GM19467 (cell line): ENCODE measurements around the gene OCA2.

Source experiments
- ATAC-seq: cut with Tn5 transposase; IDR thresholded peaks from one replicate; pipeline ENCODE4 v1.9.1; 2021; ENCODE audit warnings: mild to moderate bottlenecking, moderate library complexity; ENCODE audit not compliant: unreplicated experiment

OCA2 gene

DNA sequence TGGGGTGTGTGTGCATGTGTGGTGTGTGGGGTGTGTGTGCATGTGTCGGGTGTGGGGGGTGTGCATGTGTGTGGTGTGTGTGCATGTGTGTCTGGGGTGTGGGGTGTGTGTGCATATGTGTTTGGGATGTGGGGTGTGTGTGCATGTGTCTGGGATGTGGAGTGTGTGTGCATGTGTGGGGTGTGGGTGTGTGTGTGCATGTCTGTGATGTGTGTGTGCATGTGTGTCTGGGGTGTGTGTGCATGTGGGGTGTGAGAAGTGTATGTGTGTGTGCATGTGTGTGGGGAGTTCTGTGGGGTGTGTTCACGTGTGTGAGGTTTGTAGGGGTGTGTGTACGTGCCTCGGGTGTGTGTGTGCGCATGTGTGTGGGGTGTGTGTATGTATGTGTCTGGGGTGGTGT is 6.7 kb upstream of the OCA2 start:
- ATAC-seq, result no peak

DNA sequence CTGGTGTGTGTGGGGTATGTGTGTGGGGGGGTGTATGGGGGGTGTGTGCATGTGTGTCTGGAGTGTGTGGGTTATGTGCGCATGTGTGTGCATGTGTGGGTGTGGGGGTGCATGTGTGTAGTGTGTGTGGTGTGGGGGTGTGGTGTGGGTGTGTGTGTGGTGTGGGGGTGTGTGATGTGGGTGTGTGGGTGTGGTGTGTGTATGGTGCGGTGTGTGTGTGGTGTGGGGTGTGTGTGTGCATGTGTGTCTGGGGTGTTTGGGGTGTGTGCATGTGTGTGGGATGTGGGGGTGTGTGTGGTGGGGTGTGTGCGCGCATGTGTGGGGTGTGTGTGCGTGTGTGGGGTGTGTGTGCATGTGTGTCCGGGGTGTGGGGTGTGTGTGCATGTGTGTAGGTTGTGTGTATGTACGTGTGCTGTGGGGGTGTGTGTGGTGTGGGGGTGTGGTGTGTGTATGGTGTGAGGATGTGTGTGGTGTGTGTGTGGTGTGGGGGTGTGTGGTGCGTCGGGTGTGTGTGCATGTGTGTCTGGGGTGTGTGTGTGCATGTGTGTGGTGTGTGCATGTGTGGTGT is 6.2 kb upstream of the OCA2 start:
- no peak for ATAC-seq

DNA sequence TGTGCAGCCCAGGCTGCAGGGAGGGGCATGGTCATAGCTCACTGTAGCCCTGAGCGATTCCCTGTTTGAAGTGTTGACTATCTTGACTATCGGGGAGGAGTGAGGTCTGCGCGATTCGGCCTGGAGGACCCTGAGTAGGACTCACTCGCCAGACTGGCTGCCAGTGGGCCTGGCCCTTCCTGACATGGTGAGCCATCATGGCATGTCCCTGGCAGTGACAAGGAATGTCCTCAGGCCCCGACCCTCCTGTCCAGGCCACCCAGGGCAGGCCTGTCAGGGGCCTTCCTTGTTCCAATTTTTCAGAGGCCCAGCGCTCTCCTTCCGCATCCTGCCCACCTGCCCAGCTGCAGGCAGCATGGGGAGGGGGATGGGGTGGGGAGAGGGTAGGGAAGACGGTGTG is 5.2 kb upstream of the OCA2 start:
- ATAC-seq, result no peak

DNA sequence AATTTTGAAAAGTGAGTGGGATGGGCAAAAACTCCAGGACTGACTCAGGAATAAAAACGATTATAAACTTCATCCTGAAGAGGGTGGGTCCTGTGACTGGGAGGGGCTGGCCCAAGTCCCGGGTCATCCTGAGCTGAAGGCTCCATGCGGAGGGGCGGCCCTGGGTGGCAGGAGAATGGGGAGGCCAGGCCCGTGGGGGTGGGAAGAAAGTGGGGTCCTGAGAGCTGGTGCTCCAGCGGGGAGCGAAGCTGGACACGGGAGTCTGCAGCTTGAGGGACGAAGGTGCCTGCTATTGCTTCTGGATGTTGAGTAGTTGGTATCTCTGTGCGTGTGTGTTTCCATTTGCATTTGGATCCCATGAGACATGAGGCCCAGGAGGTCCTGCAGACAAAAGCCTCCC is 4.7 kb upstream of the OCA2 start:
- no peak for ATAC-seq

DNA sequence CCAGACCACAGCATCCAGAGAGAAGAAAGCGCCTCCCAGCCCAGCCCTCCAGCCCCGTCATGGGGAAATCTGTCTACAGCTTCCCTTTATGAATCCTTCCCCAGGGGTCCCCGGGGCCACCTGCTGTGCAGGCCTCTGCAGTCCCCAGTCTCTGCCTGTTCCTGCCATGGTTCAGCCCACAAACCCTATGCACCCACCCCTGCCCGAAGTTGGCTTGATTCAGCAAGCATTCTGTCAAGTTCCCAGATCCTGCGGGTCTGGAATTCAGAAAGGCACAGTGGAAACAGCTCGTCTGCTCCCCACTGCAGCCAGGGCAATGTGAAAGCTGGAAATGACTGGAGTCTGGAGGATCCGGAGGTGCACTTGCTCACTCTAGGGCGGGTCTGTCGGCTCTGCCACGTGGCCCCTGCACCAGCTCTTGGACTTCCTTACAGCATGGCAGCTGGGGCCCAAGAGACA is 2.9 kb upstream of the OCA2 start:
- ATAC-seq, result no peak

DNA sequence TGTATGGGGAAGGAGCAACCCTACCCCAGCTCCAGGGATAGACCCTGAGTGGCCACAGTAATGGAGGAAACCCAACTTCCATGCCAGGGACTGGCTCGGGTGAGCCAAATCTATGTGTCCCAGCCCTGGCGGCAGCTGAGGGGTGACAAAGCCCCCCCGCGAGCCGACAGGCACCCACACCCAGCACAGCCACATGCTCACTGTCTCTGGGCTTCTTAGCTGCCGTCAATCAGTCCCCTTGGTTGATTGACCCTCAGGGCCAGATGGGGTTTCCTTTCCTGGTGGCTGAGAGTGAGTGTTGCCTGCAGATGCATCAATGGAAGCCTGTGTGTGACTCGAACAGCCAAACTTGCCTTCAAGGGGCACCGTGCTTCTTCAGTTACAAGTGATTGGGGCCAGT is 2.1 kb upstream of the OCA2 start:
- no peak for ATAC-seq

DNA sequence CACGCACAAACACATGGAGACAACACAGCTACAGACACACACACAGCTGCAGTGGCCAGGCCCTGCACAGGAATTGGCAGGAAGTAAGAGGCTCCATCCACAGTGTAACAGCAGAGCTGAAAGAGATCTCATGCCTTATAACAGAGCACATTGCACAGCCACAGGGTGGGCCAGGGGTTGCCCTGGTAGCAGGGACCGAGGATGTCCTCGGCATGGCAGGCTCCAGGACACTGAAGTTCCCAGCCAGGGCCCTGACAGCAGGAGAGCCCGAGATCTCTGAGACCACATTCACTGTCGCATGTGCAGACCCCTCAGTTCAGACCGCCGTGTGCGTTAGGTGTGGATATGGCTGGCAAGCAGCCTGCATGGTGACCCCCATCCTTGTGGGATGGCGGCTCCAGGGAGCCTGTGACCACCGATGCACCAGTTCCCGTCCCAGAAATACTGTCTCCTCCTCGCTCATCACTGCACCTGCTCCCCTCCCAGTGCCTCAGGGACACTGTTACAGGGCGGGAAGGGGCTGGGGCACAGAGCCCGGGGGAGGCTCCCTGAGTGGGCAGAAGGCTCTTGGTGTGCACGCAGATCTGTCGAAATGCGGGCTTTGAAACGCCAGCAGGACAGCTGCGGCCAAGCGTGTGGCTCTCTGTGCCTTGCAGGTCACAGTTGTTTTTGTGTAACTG is 1.5 kb upstream of the OCA2 start:
- ATAC-seq, result no peak

DNA sequence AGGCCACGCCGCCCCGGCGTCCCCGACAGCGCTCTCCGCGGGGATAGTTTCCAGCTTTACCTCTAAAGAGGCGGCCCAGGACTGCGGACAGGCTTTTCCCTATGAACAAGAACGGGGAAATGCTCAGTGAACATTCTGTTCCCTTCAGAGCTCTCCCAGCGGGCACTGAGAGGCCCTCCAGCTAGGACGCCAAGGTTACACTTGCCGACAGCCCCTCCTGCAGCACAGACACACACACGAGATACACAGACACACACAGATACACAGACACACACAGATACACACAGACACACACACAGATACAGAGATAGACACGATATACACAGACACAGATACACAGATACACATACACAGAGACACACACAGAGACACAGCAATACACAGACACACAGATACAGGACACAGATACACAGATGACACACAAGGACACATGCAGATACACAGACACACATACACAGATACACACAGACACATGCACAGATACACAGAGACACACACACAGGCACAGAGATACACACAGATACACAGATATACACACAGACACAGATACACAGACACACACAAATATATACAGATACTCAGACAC is 533 bp upstream of the OCA2 start:
- ATAC-seq, result no peak

DNA sequence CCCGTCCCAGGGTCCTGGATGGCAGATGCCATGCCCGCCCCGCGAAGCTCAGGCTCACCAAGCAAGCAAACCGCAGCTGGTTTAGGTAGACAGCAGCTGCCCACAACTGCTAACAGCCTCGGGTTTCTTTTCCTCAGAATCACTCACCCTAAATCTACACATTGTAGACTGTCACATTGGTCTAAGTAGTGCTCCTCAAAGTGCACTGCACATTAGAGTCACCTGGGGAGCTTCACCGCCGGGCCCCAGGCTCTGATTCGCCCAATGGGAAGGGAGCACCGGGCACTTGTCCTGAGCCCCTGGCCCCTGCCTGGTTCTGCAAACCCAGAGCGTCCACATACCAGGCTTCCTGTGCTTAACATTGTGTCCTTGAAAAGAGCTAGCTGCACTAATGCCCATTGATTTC is 752 bp downstream of the OCA2 start:
- no peak for ATAC-seq

DNA sequence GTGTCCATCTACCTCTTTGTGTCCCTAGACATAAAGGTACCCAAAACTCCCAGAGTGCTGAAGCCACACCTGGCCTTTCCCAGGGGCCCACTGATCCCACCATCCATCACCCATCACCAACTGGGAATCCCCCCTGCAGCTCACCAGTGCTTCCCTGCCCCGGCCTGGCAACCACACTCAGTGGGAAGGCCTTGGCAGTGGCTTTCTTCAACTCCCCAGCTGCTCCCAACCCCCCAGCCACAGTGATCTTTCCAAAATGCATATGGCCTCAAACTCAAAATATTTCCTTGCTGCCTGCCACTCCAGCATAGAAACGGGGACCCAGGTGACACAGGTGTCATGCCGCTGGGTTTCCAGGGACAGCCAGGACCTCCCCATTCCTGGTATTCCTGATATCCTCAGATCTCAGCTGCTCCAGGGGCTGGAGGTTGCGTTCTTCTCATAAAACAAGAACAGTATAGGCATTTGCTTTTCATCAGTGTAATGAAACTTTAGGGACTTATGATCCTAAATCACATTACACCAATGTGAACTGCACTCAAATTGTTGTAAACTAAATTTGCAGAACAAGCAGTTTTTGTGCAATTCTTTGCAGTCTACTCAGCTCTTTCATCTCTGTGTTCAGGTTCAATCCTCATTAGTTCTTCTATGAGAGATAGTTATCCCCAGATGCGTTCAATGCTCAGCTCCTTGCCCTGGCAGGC is 1.3 kb downstream of the OCA2 start:
- no peak for ATAC-seq

DNA sequence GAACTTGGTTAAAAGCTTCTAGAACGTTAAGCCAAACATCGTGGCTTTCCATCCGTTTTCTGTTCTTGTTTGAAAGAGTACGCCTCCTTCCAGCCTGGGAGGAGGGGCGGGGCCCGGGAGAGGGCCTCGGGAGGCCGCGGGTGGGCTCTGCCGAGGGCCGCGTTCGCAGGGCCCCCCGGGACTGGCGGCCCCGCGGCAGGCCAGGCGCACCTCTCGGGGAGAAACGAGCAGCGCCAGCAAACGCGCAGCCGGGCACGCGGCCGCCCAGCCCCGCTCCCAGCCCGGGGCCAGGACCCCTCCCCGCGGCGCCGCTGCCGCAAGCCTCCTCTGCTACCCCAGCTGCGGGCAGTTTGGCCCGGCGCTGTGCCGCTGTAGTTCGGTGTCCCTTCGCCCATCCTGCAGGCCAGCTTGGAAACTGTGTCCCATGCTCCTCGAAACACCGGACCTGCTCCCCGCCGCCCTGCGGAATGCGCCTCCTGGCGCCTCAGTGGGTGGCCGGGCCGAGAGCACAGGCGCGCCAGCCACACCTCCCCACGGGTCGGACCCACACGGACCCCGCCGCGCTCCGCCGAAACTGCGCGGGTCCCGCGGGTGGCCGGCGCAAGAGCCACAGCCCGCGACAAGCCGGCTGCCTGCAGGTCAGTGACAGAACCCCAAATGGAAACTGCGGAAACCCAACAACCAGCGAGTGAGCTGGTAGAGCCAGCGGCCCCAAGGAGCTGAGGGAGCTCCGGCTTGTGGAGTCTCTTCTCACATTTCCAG is 2.3 kb downstream of the OCA2 start:
- ATAC-seq, result no peak

DNA sequence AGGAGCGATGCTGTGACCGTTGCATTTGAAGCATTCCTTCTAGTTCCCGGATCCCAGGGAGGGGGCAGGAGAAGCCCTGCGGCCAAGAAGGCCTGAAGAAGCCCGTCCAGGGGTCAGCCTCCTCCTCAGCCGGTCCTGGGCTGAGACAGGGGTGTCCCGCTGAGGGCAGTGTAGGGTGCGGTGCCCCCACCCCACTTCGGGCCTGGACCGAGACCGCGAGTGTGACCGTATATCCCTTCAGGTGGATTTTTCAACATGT is 2.8 kb downstream of the OCA2 start:
- no peak for ATAC-seq

DNA sequence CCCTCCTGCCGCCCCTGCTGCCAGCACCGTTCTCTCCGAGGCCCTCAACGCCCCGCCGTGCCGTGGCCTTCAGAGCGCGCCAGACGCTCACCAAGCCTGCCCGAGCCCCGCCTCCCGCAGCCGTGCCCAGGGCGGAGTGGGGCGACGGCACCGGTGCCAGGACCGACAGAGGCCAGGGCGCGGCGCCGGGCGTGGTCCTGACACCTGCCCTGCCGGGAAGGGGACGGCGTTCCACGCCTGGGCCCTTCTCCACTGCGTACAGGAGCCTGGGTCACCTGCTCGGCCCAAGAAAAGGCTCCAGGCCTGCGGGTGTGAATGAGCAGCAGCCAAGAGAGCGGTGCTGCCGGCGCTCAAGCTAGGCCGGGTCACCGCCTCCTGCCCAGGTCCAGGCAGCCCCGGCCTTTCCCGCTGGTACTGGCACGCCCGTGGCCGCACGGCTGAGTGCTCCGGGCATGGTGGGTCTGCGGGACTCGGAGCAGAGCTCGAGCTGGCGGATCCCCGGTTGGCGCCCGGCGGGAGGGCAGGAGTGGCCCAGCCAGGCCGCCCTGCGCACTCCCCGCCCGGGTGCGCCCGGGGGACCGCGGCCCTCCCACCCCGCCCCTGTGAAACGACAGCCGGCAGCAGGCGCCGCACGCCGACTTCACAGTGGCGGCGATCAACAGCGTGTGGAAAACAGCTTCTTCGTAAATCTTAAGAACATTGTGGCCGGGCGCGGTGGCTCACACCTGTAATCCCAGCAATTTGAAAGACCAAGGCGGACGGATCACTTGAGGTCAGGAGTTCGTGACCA is 4.2 kb downstream of the OCA2 start:
- ATAC-seq, result no peak

DNA sequence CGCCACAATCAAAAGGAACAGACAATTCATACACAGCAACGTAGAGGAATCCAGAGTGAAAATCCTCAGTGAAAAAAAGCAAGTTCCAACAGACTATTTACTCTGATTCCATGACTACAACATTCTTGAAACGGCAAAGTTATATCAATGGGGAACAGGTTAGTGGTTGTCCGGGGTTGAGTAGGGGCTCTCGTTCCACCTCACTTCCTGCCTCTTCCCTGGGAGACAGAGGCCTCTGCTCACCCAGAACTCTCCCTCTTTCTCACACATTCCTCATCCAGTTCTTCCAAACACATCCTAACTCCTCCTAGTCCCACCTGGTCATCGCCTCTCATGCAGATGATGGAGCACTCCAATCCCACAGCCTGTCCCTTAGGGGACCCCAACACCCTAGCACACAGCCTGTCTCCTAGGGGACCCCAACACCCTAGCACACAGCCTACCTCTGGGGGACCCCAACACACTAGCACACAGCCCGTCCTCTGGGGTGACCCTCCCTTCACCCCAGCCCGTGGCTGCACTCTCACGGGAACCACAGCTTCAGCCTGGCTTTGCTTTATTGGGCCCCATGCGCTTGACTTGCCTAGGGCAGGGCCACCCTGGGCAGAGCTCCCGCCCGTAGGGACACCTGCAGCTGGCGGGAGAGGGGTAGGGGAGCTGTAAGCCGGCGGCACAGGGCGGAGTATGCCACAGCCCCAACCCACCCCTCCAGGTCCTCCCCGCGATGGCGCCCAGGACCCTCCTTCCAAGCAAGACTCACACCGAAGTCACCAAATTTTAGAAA is 5.2 kb downstream of the OCA2 start:
- no peak for ATAC-seq

DNA sequence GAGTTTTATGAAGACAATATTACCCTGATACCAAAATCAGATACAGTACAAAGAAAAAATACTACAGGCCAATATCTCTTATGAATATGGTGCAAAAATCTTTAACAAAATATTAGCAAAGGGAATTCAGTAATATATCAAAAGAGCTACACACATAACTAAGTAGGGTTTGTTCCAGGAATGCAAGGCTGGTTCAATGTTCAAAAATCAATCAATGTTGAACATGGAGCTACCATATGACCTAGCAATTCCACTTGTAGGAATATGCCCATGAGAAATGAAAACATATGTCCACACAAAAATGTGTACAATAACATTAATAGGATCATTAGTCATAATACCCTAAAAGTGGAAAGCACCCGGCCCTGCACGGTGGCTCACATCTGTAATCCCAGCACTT is 7.8 kb downstream of the OCA2 start:
- ATAC-seq, result no peak

DNA sequence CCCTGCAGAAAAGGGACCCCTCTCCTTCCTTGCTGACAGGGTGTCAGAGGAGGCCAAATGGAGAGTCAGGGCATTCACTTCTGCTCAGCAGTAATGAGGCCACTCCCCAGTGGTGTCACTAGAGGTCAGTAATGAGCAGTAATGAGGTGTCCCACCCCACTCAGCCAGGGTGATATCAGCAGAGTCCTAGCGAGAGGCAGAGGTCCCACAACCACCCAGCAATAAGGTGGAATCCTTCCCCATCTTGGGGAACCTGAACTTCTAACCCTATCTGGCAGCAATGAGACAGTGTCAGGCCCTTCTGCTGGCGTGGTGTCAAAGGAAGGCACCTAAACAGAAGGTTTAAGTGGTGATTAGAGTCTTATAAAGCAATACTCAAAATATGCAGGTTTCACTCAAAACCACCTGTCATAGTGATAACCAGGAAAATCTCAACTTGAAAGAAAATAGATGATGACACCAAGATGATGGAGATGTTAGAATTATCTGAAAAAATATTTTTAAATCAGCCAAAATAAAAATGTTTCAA is 12.9 kb downstream of the OCA2 start:
- peak; percentile 97 for ATAC-seq

DNA sequence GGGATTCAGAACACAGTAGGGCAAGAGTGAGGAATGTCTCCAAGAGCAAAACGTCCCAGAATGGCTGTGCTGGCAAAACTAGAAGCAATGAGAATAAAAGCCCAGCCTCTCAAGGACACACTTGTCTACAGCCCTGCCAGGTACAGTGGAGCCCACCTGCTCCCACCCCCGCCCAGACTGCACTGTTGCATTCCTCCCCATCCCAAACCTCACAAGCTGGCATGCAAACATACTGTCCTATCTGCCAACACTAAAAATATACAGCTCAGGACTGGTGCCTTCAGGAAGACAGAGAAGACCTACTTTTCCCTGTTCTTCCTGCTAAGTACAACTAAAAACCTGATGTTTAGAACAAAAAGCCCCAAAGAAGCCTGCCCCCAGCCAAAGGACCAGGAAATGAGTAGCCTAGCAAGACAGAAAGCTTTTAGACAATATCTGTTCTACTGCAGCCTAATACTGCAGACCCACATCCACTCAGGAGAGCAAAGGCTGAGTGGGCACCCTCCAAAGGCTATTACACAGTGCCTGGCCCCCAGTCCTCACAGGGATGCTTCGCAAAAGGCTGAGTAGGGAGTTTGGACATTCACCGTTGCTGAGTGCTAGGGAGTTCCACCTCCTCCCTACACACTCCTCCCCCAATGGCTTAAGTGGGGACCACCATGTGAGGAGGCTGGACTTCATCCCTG is 13.5 kb downstream of the OCA2 start:
- ATAC-seq, result no peak

DNA sequence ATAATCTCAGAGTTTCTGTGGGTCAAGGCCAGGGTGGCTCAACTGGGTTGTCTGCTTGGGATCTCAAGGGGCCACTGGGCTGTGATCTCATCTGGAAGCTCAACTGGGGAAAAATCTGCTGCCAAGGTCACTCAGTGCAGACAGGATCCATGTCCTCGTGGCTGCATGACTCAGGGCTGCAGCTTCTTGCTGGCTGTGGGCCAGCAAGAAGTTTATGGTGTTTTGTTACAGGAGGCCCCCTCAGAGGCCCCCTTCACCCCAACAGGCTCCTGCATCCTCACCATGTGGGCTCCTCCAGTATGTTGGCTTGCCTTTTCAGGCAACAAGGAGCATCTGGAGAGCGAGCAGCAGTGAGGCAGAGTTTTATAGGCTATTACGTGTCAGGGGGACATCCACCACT is 14.6 kb downstream of the OCA2 start:
- no peak for ATAC-seq
